Measurements from ENCODE around the gene TDRD5.

TDRD5 gene, protein sequence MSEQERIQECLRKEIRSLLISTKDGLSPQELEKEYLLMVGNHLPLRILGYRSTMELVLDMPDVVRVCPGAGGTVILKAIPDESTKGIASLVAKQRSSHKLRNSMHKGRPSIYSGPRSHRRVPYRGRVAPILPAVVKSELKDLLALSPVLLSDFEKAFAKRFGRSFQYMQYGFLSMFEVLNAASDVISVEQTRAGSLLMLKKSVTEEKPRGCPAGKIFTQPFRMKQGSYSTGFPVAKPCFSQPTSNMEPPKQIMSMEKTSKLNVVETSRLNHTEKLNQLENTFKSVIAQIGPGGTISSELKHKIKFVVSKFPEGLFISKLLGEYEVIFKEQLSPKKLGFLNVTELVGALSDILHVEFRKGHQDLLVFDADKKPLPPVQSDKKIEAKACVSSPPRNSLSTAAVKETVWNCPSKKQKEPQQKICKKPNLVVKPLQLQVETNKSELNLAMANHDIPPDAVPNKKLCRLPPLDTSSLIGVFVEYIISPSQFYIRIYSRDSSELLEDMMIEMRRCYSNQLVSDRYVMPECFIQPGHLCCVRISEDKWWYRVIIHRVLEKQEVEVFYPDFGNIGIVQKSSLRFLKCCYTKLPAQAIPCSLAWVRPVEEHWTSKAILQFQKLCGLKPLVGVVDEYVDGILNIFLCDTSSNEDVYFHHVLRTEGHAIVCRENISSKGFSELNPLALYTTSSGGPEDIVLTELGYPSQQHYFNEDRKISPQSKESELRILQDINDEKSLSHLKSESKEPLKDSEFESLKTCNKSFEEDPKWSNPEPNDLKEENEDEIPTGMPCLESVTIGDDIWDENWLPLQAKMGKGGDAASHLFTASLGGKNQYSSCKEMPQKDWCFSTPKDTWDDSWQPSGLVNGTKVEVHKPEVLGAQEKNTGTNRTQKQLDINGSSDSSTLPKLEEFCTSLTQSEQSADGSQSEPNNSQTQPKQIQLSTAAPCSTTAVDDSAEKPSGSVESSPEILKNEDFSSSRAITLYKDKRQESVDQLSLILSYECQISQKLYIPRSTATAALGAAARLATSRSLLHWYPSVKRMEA

DNA sequence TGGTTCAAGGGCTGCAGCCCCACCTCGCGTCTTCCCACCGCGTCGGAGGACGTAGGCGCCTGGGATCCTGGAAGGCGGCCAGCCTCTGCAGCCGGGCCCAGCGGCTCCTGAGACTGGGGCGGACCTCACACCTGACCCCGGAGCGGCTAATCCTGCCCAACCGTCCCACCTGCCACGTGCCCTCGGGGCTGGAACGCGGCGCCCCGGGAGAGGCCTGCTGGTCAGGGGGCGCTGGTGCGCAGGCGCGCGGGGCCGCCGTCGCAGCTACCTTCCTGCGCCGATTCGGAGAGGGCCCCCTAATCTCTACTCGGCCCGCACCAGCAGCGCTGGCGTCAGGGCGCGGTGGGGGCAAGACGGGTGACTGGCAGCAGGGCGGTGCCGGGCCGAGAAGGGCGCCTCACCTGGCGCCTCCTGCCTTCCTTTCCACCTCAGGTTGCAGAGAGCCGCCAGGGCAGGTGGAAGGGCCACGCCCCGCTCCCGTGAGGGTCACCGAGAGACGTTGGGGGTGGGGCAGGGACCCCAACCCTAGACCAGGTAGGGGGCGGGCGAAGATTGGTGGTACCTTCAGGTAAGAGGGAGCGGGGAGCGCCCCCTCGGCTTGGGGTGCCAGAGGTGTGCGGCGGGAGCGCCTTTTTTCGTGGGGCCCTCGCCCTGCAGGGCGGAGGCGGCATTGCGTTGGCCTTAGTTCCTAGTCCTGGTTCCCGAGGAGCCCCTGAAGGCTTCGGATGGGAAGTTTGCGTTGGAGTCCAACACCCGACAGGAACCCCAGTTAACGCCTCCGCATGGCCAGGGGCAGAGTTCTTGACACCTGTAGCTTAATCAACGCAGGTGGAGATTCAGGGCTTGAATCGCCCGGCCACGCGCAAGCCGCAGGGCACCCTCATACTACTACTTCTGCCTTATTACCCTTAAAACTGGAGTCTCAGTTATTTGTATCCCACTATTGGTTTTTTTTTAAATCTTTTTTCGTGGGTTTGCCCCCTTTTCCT lies at the start of gene TDRD5:
Gene TDRD5 (plus strand): TSS at position 241 of the 989 bp plus-strand sequence. CDS start 784 bp downstream, outside the sequence.
- in situ Hi-C loops (cut with MboI; ENCODE audit: low pct_unique_long_range_greater_than_20kb, low sequenced_read_pairs, unreplicated experiment) = no loop called here
- TF ChIP-seq, protein P1, sequence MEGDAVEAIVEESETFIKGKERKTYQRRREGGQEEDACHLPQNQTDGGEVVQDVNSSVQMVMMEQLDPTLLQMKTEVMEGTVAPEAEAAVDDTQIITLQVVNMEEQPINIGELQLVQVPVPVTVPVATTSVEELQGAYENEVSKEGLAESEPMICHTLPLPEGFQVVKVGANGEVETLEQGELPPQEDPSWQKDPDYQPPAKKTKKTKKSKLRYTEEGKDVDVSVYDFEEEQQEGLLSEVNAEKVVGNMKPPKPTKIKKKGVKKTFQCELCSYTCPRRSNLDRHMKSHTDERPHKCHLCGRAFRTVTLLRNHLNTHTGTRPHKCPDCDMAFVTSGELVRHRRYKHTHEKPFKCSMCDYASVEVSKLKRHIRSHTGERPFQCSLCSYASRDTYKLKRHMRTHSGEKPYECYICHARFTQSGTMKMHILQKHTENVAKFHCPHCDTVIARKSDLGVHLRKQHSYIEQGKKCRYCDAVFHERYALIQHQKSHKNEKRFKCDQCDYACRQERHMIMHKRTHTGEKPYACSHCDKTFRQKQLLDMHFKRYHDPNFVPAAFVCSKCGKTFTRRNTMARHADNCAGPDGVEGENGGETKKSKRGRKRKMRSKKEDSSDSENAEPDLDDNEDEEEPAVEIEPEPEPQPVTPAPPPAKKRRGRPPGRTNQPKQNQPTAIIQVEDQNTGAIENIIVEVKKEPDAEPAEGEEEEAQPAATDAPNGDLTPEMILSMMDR (IDR thresholded peaks at IDR 0.05; ENCODE audit: extremely low read depth, insufficient read depth, missing control alignments) = no peak
- DNase-seq (ENCODE audit: low spot score) = peak; percentile 50

DNA sequence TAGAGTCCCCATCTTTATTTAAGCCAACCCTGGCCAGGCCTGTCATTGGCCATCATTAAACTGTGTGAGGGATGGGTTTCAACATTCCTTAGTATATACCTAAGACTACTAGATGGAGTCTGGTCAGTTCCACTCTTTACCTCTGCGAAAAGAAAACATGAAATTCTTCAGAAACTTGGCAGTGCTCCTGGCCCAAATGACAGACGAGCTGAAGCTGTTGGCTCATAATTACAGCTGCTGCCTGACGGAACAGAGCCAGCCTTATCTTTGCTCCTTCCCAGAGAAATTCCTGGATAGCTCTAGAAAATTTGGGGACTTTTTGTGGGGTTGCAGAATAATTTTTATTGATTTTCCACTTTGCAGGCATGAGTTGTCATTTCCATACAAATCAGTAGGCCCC lies 46.3 kb upstream of the TDRD5 start:
- DNase-seq (ENCODE audit: low spot score) = no peak
- in situ Hi-C loops (cut with MboI; ENCODE audit: low pct_unique_long_range_greater_than_20kb, low sequenced_read_pairs, unreplicated experiment) = no loop called here
- TF ChIP-seq, protein P1 (IDR thresholded peaks at IDR 0.05; ENCODE audit: extremely low read depth, insufficient read depth, missing control alignments) = no peak

DNA sequence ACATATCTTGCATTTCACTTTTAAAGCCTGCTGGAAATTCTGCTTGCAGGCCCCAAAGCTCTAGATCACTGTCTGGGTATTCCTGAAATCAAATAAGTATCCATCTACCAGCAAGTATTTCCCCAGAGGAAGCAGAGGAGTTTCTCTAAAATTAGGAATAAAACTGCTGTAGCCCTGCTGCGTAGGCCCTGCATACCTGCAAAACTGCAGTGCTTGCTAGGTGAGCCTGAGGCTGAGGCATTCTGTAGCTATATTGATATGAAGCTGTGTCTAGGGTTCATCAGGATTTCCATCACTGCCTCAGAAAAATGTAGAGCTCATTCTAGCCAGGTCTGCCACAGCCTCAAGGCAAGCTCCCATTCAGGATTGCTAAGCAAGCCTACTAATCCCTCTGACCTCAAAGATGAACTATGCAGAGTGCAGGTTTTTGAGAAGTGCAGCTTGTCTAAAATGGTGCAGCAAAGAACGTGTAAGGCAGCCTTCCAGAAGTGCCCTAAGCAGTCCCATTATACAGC lies 44.6 kb upstream of the TDRD5 start:
- DNase-seq (ENCODE audit: low spot score) = no peak
- in situ Hi-C loops (cut with MboI; ENCODE audit: low pct_unique_long_range_greater_than_20kb, low sequenced_read_pairs, unreplicated experiment) = no loop called here
- TF ChIP-seq, protein P1 (IDR thresholded peaks at IDR 0.05; ENCODE audit: extremely low read depth, insufficient read depth, missing control alignments) = no peak

DNA sequence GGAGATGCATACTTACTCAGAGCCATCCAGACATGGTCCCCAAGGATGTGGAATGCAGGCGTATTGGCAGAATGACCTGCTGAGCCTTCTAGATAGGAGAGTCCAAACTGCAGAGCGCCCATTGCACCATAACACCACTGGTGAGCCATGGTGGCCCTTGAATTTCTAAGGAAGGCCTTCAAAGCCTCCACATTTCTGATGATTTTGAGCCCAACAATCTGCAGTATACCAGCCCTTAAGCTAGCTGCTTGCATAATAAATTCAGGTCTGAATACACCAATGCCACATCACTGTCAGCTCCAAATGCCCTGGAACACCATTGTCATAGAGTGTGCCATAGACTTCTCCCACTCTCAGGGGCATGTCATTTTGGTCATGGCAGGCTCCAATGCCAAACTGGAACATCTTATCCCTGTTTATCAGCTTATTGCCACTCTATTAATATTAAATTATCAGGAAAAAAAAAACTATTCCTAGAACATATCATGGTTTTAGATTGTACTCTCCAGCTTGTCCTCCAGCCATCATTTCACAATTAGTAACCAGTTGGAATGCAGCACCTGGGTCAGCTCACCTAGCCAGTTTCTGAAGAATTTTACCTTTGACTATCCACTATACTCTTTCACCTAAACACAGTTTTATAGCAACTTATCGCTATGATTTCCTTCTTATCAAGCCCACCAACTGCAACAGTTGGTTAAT lies 42.8 kb upstream of the TDRD5 start:
- no peak for DNase-seq (ENCODE audit: low spot score)
- TF ChIP-seq, protein P1 (IDR thresholded peaks at IDR 0.05; ENCODE audit: extremely low read depth, insufficient read depth, missing control alignments) = no peak
- in situ Hi-C loops (cut with MboI; ENCODE audit: low pct_unique_long_range_greater_than_20kb, low sequenced_read_pairs, unreplicated experiment) = no loop called here

DNA sequence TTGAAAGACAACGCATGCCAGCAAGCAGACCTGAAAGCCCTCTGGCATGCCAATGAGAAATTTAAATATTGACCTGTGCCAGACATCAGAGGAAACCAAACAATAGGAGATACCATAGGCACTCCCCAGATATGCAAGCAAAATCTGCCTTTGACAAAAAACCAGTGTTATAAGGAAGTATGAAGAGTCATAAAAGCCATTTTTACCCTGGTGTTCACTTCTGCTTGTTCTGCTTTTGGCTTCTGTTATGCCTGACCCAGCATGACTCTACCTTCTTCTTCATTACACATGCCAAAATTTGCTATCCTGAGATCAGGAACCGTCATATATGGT lies 42.3 kb upstream of the TDRD5 start:
- DNase-seq (ENCODE audit: low spot score) = no peak
- in situ Hi-C loops (cut with MboI; ENCODE audit: low pct_unique_long_range_greater_than_20kb, low sequenced_read_pairs, unreplicated experiment) = no loop called here
- TF ChIP-seq, protein P1 (IDR thresholded peaks at IDR 0.05; ENCODE audit: extremely low read depth, insufficient read depth, missing control alignments) = no peak
